Activated CD4-positive, alpha-beta T cell treated with anti-CD3 and anti-CD28 coated beads, Interleukin-2, amount 10 ng/mL, durations not matched to agents 24 days and 14 days (primary cell): ENCODE data around the gene GOLGA6L1. TPM values are rescaled to one million over a fixed set of nuclear protein-coding genes. Genes with fewer than 3 reads are reported as not detected.
"Not testable (repeated sequence)": the region's sequence is repeated elsewhere in the genome, so short reads cannot be mapped to it uniquely, and the experiment has no call there.

Source experiments
- DNase-seq: peaks from one replicate; pipeline ENCODE4 v3.0.0; 2022
- H3K27ac Mint-ChIP-seq: one replicate; pipeline ENCODE4 v1.8.0; 2022; ENCODE audit warnings: mild to moderate bottlenecking, mixed read lengths
- H3K27me3 Mint-ChIP-seq: one replicate; pipeline ENCODE4 v1.8.0; 2022; ENCODE audit warnings: mixed read lengths
- H3K36me3 Mint-ChIP-seq: one replicate; pipeline ENCODE4 v1.8.0; 2022; ENCODE audit warnings: low read depth, mild to moderate bottlenecking, mixed read lengths
- H3K4me1 Mint-ChIP-seq: one replicate; pipeline ENCODE4 v1.8.0; 2021; ENCODE audit warnings: mixed read lengths
- H3K4me3 Mint-ChIP-seq: one replicate; pipeline ENCODE4 v1.8.0; 2022; ENCODE audit warnings: mild to moderate bottlenecking, moderate library complexity, mixed read lengths
- H3K9me3 Mint-ChIP-seq: one replicate; pipeline ENCODE4 v1.8.0; 2021; ENCODE audit warnings: mixed read lengths
- intact Hi-C: fragments of 100-400 bp; cut with micrococcal nuclease; formaldehyde crosslinking; loops from one replicate; pipeline ENCODE4 v1.15.1; 2023
- total RNA-seq: library from RNA; stranded (reverse); gene quantifications from 2 replicates; pipeline ENCODE4 v1.2.3, GENCODE V29; 2022

The GOLGA6L1 gene, protein sequence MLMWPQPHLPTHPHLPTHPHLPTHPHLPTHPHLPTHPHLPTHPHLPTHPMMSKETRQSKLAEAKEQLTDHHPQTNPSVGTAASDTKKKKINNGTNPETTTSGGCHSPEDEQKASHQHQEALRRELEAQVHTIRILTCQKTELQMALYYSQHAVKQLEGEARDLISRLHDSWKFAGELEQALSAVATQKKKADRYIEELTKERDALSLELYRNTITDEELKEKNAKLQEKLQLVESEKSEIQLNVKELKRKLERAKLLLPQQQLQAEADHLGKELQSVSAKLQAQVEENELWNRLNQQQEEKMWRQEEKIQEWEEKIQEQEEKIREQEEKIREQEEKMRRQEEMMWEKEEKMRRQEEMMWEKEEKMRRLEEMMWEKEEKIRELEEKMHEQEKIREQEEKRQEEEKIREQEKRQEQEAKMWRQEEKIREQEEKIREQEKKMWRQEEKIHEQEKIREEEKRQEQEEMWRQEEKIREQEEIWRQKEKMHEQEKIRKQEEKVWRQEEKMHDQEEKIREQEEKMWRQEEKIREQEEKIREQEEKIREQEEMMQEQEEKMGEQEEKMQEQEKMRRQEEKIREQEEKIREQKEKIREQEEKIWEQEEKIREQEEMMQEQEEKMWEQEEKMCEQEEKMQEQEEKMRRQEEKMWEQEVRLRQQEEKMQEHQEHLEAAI
- total RNA-seq, result not detected in 2 replicates

DNA sequence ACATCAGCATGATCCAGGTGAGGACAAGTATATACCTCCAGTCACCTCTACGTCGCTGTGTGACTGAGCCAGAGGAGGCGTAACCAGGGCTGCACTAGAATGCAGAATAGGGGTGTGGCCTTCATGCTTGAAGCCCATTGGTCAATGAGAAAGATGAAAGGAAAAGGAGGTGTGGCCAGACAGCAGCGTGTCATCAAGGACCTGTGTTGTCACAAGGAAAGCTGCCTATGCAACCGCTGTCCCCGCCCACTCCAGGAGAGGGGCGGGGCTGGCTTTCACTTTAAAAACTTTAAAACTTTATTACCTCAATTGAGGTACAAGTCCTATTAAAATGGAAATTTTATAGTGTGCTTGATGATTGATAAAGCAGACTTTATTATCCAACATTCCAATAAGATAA, at the start of gene GOLGA6L1:
Gene GOLGA6L1, minus strand, starts transcription at position 101 of the 400 bp plus-strand sequence. Its CDS starts 91 bp downstream, at position 10.
- H3K27me3 Mint-ChIP-seq, intact Hi-C loops, H3K4me1 Mint-ChIP-seq: not testable (repeated sequence)

DNA sequence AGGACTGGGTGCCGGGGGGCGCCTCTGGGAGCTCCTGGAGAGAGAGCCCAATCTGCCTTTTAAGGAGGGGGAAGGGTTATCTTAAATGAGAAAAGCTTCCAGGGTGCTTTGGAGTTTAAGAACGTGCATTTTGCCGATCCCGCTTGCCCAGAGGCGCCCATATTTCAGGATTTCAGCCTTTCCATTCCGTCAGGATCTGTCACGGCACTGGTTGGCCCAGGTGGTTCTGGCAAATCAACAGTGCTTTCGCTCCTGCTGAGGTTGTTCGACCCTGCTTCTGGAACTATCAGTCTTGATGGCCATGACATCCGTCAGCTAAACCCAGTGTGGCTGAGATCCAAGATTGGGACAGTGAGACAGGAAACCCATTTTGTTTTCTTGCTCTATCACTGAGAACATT, 44.6 kb upstream of the GOLGA6L1 start:
- H3K4me1 Mint-ChIP-seq, H3K9me3 Mint-ChIP-seq, intact Hi-C loops, H3K27ac Mint-ChIP-seq, DNase-seq, H3K4me3 Mint-ChIP-seq, H3K36me3 Mint-ChIP-seq, H3K27me3 Mint-ChIP-seq: not testable (repeated sequence)

More for the DNA sequence above, at the start of gene GOLGA6L1:
- H3K36me3 Mint-ChIP-seq, H3K27ac Mint-ChIP-seq, H3K4me3 Mint-ChIP-seq, H3K9me3 Mint-ChIP-seq, DNase-seq: not testable (repeated sequence)

DNA sequence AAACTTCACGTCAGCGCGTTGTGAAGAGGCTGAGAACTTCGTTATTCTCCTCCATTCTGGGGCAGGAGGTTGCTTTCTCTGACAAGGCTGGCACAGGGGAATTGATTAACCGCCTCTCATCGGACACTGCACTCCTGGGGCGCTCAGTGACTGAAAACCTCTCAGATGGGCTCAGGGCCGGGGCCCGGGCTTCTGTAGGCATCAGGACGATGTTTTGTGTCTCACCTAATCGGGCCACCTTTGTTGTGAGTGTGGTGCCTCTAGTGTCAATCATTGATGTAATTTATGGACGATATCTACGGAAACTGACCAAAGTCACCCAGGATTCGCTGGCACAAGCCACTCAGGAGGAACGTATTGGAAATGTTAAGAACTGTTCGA, 43.9 kb upstream of the GOLGA6L1 start:
- H3K4me1 Mint-ChIP-seq, H3K4me3 Mint-ChIP-seq, H3K27ac Mint-ChIP-seq, H3K36me3 Mint-ChIP-seq, H3K9me3 Mint-ChIP-seq, H3K27me3 Mint-ChIP-seq, intact Hi-C loops, DNase-seq: not testable (repeated sequence)

DNA sequence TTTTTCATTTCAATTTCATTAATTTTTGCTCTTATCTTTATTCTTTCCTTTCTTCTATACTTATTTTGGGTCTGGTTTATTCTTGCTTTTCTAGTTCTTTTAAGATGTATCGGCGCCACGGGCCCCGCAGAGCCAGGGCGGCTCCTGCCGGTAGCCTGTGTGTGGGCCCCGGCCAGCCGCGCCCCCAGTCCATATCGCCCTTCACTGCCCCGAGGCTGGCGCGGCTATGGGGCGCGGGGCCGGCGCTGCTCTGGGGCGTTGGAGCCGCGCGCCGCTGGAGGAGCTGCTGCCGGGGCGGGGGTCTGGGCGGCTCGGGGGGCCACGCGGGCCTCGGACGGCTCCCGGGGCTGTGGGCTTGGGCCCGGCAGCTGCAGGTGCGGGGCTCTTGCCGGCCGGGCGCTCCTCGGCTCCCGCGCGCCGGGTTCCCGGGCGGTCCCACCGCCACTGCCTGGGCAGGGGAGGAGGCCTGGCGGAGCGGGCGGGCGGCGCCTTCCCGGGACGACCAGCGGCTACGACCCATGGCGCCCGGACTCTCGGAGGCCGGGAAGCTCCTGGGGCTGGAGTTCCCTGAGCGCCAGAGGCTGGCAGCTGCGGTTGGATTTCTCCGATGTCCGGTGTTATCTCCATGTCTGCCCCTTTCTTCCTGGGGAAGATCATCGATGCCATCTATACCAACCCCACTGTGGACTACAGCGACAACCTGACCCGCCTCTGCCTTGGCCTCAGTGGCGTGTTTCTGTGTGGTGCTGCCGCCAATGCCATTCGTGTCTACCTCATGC, 43.3 kb upstream of the GOLGA6L1 start:
- DNase-seq, H3K27ac Mint-ChIP-seq, H3K9me3 Mint-ChIP-seq, intact Hi-C loops, H3K27me3 Mint-ChIP-seq, H3K36me3 Mint-ChIP-seq, H3K4me3 Mint-ChIP-seq, H3K4me1 Mint-ChIP-seq: not testable (repeated sequence)

DNA sequence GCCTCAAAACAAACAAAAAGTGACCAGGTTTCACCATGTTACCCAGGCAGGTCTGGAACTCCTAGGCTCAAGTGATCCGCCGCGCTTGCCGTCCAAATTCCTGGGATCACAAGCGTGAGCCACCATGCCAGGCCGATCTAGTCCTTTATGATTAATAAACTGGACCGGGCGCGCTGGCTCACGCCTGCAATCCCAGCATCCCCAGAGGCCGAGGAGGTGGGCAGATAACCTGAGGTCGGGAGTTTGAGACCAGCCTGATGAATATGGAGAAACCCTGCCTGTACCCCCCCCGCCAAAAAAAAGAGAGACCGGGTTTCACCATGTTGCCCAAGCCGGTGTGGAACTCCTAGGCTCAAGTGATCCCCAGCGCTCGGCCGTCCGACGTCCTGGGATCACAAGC, 40.1 kb upstream of the GOLGA6L1 start:
- H3K4me3 Mint-ChIP-seq, H3K27ac Mint-ChIP-seq, H3K9me3 Mint-ChIP-seq, H3K36me3 Mint-ChIP-seq, intact Hi-C loops, H3K27me3 Mint-ChIP-seq, DNase-seq, H3K4me1 Mint-ChIP-seq: not testable (repeated sequence)

DNA sequence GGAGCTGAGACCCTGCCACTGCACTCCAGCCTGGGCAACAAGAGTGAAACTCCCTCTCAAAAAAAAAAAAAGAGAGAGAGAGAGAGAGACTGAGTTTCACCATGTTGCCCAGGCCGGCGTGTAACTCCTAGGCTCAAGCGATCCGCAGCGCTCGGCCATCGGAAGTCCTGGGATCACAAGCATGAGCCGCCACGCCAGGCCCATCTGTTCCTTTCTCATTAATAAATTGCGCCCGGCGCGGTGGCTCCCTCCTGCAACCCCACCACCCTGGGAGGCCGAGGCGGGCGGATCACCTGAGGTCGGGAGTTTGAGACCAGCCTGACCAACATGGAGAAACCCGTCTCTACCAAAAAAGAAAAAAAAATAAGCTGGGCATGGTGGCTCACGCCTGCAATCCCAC, 39.0 kb upstream of the GOLGA6L1 start:
- H3K4me3 Mint-ChIP-seq, H3K36me3 Mint-ChIP-seq, H3K9me3 Mint-ChIP-seq, H3K27ac Mint-ChIP-seq, intact Hi-C loops, H3K4me1 Mint-ChIP-seq, H3K27me3 Mint-ChIP-seq, DNase-seq: not testable (repeated sequence)

DNA sequence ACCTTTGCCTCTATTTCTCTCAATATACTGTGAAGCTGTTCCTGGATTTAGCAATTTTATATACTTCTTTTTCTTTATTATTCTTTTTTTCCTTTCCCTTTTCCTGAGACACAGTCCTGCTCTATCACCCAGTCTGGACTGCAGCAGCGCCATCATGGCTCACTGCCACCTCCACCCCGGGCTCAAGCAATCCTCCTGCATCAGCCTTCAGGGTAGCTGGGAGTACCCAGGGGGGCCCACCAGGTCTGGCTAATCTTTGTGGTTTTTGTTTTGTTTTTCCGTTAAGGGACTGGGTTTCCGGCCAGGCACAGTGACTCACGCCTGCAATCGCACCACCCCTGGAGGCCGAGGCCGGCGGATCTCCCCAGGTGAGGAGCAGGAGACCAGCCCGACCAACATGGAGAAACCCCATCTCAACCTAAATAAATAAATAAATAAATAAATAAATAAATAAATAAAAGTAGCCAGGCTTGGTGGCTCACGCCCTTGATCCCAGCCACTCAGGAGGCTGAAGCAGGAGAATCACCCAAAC, 38.1 kb upstream of the GOLGA6L1 start:
- H3K27ac Mint-ChIP-seq, intact Hi-C loops: not testable (repeated sequence)

DNA sequence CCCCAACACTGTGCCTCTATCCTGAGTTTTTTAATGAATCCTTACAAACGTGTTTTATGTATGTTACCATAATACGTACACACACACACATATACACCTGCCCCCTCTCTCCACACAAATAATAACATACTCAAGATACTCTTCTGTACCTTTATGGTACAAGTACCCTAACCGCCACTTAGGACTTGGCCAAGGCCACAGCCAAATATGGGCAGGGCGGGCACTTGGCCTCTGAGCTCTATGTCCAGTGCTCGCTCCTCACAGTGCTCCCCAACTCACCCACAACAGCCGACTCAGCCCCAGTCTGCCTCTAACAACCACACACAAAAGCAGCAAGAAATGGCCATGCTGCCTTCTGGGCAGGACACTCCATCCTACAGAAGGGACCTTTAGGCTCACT, 3.8 kb downstream of the GOLGA6L1 start:
- H3K9me3 Mint-ChIP-seq, H3K4me3 Mint-ChIP-seq, intact Hi-C loops, DNase-seq, H3K27me3 Mint-ChIP-seq, H3K4me1 Mint-ChIP-seq, H3K27ac Mint-ChIP-seq, H3K36me3 Mint-ChIP-seq: not testable (repeated sequence)

More for the DNA sequence above, 38.1 kb upstream of the GOLGA6L1 start:
- H3K4me1 Mint-ChIP-seq, H3K4me3 Mint-ChIP-seq, H3K36me3 Mint-ChIP-seq, DNase-seq, H3K9me3 Mint-ChIP-seq, H3K27me3 Mint-ChIP-seq: not testable (repeated sequence)

DNA sequence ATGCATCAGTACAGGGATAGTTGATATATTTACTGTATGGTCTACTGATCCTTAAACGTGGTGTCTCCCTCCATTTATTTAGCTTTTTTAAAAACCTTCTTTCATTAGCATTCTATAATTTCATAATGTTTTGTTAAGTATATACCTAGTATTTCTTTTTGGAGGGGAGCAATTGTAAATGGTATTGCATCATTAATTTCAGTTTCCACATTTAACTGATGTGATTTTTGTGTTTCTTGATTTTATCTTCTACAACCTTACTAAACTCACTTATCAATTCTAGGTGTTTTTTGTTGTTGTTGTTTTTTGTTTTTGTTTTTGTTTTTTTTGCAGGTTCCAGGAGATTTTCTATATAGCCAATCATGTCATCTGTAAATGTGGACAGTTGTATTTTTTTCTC, 18.4 kb downstream of the GOLGA6L1 start:
- Mint-ChIP-seq H3K4me3 (no peak overlapping the region), H3K4me1 (no peaks in the 10 kb centered on the region), H3K27ac (no peak overlapping the region), H3K9me3 (no peaks in the 10 kb centered on the region), H3K27me3 (peaks cover 4% of the 10 kb centered on the region), H3K36me3 (no peaks in the 10 kb centered on the region)
- no peak for DNase-seq
- intact Hi-C loops, result no loop called here

DNA sequence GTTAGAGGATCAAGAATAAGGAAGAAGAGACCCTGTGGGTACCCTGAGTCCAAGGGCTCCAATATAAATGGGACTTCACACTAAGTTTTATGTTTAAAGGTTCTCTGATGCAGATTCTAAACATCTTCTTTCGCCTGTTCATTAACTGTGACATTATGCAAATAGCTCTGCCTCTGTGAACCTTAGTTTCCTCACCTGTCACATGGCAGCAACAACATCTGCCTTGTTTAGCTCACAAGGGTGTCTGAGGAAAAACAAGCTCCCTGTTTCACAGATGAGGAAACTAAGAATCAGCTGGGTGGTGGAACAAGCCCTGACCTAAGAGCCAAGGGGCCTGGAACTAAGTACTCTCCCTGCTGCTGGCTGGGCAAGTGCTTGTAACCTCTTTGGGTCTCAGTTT, 40.8 kb downstream of the GOLGA6L1 start:
- H3K4me1 Mint-ChIP-seq, result no peaks in the 10 kb centered on the region
- no peak overlapping the region for H3K27ac Mint-ChIP-seq
- H3K4me3 Mint-ChIP-seq, result no peak overlapping the region

DNA sequence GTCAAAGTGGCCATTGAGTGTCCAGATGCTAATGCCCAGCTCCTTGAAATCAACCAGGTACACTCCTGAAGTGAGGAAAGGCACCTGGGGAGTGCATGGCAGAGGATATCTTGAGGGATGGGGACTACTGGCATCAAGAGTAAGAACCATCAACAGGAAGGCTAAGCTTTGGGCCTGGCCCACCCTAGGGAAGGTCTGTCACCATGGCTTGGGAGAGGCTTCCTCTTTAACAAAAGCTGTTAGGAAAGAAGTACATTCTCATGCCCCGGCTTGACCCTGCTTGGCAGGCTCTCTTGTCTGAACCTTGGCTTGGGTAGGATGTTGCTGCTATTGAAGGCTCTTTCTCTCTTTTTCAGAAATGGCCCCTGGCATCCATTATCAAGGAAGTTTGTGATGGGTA, 53.5 kb downstream of the GOLGA6L1 start:
- Mint-ChIP-seq H3K27ac (no peak overlapping the region), H3K4me1 (no peaks in the 10 kb centered on the region), H3K4me3 (no peak overlapping the region), H3K36me3 (no peaks in the 10 kb centered on the region), H3K9me3 (no peaks in the 10 kb centered on the region), H3K27me3 (peaks cover 4% of the 10 kb centered on the region)
- intact Hi-C loops, result no loop called here
- DNase-seq, result no peak

More for the DNA sequence above, 40.8 kb downstream of the GOLGA6L1 start:
- H3K36me3 Mint-ChIP-seq, result no peaks in the 10 kb centered on the region
- H3K9me3 Mint-ChIP-seq, result no peaks in the 10 kb centered on the region
- H3K27me3 Mint-ChIP-seq, result peaks cover 3% of the 10 kb centered on the region
- intact Hi-C loops, result no loop called here
- no peak for DNase-seq

DNA sequence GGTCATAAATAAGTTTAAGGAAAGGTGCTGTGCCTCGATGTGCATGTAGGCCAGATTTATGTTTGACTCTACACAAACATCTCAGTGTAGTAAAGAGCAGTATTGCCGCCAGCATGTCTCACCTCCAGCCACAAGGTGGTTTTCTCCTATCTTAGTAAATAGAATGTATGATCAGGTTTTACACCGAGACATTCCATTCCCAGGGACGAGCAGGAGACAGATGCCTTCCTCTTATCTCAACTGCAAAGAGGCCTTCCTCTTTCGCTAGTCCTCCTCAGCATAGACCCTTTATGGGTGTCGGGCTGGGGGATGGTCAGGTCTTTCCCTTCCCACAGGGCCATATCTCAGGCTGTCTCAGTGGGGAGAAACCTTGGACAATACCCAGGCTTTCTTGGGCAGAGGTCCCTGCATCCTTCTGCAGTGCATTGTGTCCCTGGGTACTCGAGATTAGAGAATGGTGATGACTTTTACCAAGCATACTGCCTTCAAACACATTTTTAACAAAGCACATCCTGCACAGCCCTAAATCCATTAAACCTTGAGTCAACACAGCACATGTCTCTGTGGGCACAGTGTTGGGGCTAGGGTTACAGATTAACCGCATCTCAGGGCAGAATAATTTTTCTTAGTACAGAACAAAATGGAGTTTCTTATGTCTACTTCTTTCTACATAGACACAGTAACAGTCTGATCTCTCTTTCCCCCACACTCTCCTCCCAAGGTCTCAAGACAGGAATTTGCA, 54.5 kb downstream of the GOLGA6L1 start:
- H3K36me3 Mint-ChIP-seq, H3K4me3 Mint-ChIP-seq, DNase-seq, H3K27me3 Mint-ChIP-seq, H3K9me3 Mint-ChIP-seq, intact Hi-C loops, H3K4me1 Mint-ChIP-seq, H3K27ac Mint-ChIP-seq: not testable (repeated sequence)

DNA sequence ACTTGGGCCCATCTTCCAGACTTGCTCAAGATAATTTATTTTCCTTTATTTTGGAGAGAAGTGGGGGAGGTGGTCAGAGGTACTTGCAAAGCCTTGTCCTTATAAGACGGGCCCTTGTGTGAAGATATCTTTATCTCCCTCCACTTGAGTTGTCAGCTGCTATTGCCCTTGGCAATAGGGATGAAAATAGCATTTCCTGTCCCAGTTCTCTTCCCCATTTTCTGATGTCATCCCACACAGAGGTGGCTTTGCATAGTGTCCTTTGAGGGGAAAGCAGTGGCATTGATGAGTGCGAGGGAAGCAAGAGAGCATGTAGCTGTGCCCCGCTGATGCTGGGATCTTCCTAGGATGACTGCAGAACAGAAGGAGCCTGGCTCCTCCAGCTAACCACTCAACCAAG, 55.4 kb downstream of the GOLGA6L1 start:
- Mint-ChIP-seq H3K4me1 (no peaks in the 10 kb centered on the region), H3K4me3 (no peak overlapping the region), H3K27ac (no peak overlapping the region), H3K9me3 (no peaks in the 10 kb centered on the region), H3K27me3 (peaks cover 1% of the 10 kb centered on the region), H3K36me3 (no peaks in the 10 kb centered on the region)
- intact Hi-C loops, result no loop called here
- no peak for DNase-seq
